ENCODE results near the gene NUP98.

NUP98 gene

GRCh38 chr11:3735827-3736226 is 61.5 kb downstream of the NUP98 start:
- peak; percentile 8 for DNase-seq (ENCODE audit: low read depth)

- DNase-seq (ENCODE audit: low read depth) = peak; percentile 27
These were observed 64.5 kb downstream of the NUP98 start for GRCh38 chr11:3732671-3733436.

- peak; percentile 99 for DNase-seq (ENCODE audit: low read depth)
These were observed 74.2 kb downstream of the NUP98 start for GRCh38 chr11:3723014-3723708.

- DNase-seq (ENCODE audit: low read depth) = no peak
These were observed 75.3 kb downstream of the NUP98 start for GRCh38 chr11:3722100-3722499.

- DNase-seq (ENCODE audit: low read depth) = no peak
These were observed 76.4 kb downstream of the NUP98 start for GRCh38 chr11:3720997-3721396.

- DNase-seq (ENCODE audit: low read depth) = no peak
These were observed 85.1 kb downstream of the NUP98 start for GRCh38 chr11:3712274-3712673.

- peak; percentile 47 for DNase-seq (ENCODE audit: low read depth)
These were observed 86.7 kb downstream of the NUP98 start for GRCh38 chr11:3710485-3711259.

GRCh38 chr11:3709977-3710376 is 87.4 kb downstream of the NUP98 start:
- peak; percentile 73 for DNase-seq (ENCODE audit: low read depth)

GRCh38 chr11:3707176-3707575 is 90.2 kb downstream of the NUP98 start:
- DNase-seq (ENCODE audit: low read depth) = no peak

- DNase-seq (ENCODE audit: low read depth) = no peak
These were observed 94.0 kb downstream of the NUP98 start for GRCh38 chr11:3703383-3703782.

GRCh38 chr11:3700910-3701309 is 96.4 kb downstream of the NUP98 start:
- DNase-seq (ENCODE audit: low read depth) = no peak

- no peak for DNase-seq (ENCODE audit: low read depth)
These were observed 96.9 kb downstream of the NUP98 start for GRCh38 chr11:3700410-3700809.

- DNase-seq (ENCODE audit: low read depth) = no peak
These were observed 110.6 kb downstream of the NUP98 start for GRCh38 chr11:3686751-3687150.

GRCh38 chr11:3685923-3686322 is 111.4 kb downstream of the NUP98 start:
- no peak for DNase-seq (ENCODE audit: low read depth)

GRCh38 chr11:3684819-3685172 is 112.6 kb downstream of the NUP98 start:
- no peak for DNase-seq (ENCODE audit: low read depth)

GRCh38 chr11:3684129-3684818 is 113.1 kb downstream of the NUP98 start:
- peak; percentile 38 for DNase-seq (ENCODE audit: low read depth)

- no peak for DNase-seq (ENCODE audit: low read depth)
These were observed 114.3 kb downstream of the NUP98 start for GRCh38 chr11:3683039-3683438.

- DNase-seq (ENCODE audit: low read depth) = no peak
These were observed 118.3 kb downstream of the NUP98 start for GRCh38 chr11:3679077-3679476.

GRCh38 chr11:3675971-3676370 is 121.4 kb downstream of the NUP98 start:
- DNase-seq (ENCODE audit: low read depth) = no peak

- DNase-seq (ENCODE audit: low read depth) = no peak
These were observed 123.2 kb downstream of the NUP98 start for GRCh38 chr11:3674189-3674588.

GRCh38 chr11:3671334-3672254 is 125.8 kb downstream of the NUP98 start, which contains the start of gene CHRNA10:
Gene CHRNA10, minus strand, starts transcription at chr11:3671384. Its CDS starts 72 bp downstream, at chr11:3671312.
- DNase-seq (ENCODE audit: low read depth) = peak; percentile 21

Measured in fibroblast of gingiva (primary cell).